NCI-H128 (cell line): ENCODE results near the gene BSN.
"Not testable (repeated sequence)": the region's sequence is repeated elsewhere in the genome, so short reads cannot be mapped to it uniquely, and the experiment has no call there.

Experiments
- DNase-seq: peaks from one replicate; lab custom pipeline; 2025; ENCODE audit not compliant: unreplicated experiment; lab: John Stamatoyannopoulos, UW

Gene BSN

GRCh38 chr3:49668861-49669260, 114.6 kb downstream of the BSN start:
- no peak for DNase-seq

GRCh38 chr3:49669352-49669751, 115.1 kb downstream of the BSN start:
- DNase-seq = no peak

GRCh38 chr3:49670940-49671290, 116.6 kb downstream of the BSN start:
- no peak for DNase-seq

- no peak for DNase-seq
Observed at GRCh38 chr3:49671291-49672288, 117.3 kb downstream of the BSN start.

GRCh38 chr3:49673121-49673714, 118.9 kb downstream of the BSN start:
- no peak for DNase-seq

GRCh38 chr3:49673715-49674496, 119.6 kb downstream of the BSN start, which contains the start of gene APEH:
APEH (plus strand) TSS chr3:49674351; CDS start chr3:49674402, 51 bp downstream.
- no peak for DNase-seq

GRCh38 chr3:49674497-49674983, 120.3 kb downstream of the BSN start:
- DNase-seq = no peak

GRCh38 chr3:49675912-49676311, 121.6 kb downstream of the BSN start:
- no peak for DNase-seq

GRCh38 chr3:49680493-49681231, 126.4 kb downstream of the BSN start:
- DNase-seq = no peak

GRCh38 chr3:49681232-49681522, 126.9 kb downstream of the BSN start:
- no peak for DNase-seq

- DNase-seq = no peak
Observed at GRCh38 chr3:49681543-49681942, 127.3 kb downstream of the BSN start.

- DNase-seq = no peak
Observed at GRCh38 chr3:49683162-49683561, 128.9 kb downstream of the BSN start.

GRCh38 chr3:49684453-49684852, 130.2 kb downstream of the BSN start:
- DNase-seq = not testable (repeated sequence)

- not testable (repeated sequence) for DNase-seq
Observed at GRCh38 chr3:49685103-49685502, 130.8 kb downstream of the BSN start.

GRCh38 chr3:49685846-49686245, 131.6 kb downstream of the BSN start:
- DNase-seq = not testable (repeated sequence)

- not testable (repeated sequence) for DNase-seq
Observed at GRCh38 chr3:49686346-49686745, 132.1 kb downstream of the BSN start.

- DNase-seq = not testable (repeated sequence)
Observed at GRCh38 chr3:49686769-49687423, 132.6 kb downstream of the BSN start.

GRCh38 chr3:49687424-49687795, 133.1 kb downstream of the BSN start:
- DNase-seq = not testable (repeated sequence)

GRCh38 chr3:49688338-49689045, 134.2 kb downstream of the BSN start:
- DNase-seq = not testable (repeated sequence)
